Bone marrow (tissue), 2 donors: ENCODE measurements around the gene HMGB1.
"Not testable (repeated sequence)": the region's sequence is repeated elsewhere in the genome, so short reads cannot be mapped to it uniquely, and the experiment has no call there.

Source experiments
- DNase-seq, 2 donors: peaks; one replicate each; lab custom pipeline; 2025; lab: John Stamatoyannopoulos, UW

The HMGB1 gene

GRCh38 chr13:30466358-30466714 lies 600 bp upstream of the HMGB1 start:
- DNase-seq: no peak

GRCh38 chr13:30465343-30465592 lies 468 bp downstream of the HMGB1 start:
- DNase-seq: no peak

GRCh38 chr13:30464496-30465342 lies 1.0 kb downstream of the HMGB1 start:
- peak; percentile 67 to 79 for DNase-seq

- peak in 1 of 2 donors; percentile 73 for DNase-seq
These were observed 1.8 kb downstream of the HMGB1 start for GRCh38 chr13:30463787-30464495.

- DNase-seq: peak in 1 of 2 donors; percentile 22
These were observed 4.3 kb downstream of the HMGB1 start for GRCh38 chr13:30461279-30462066.

- DNase-seq: no peak
These were observed 8.3 kb downstream of the HMGB1 start for GRCh38 chr13:30457306-30457891.

- no peak for DNase-seq
These were observed 9.4 kb downstream of the HMGB1 start for GRCh38 chr13:30456290-30456689.

- no peak for DNase-seq
These were observed 10.7 kb downstream of the HMGB1 start for GRCh38 chr13:30454991-30455390.

- peak in 1 of 2 donors; percentile 53 for DNase-seq
These were observed 12.0 kb downstream of the HMGB1 start for GRCh38 chr13:30453727-30454126.

- DNase-seq: not testable (repeated sequence)
These were observed 14.3 kb downstream of the HMGB1 start for GRCh38 chr13:30451476-30451875.

GRCh38 chr13:30450066-30450465 lies 15.7 kb downstream of the HMGB1 start:
- DNase-seq: no peak

- DNase-seq: no peak
These were observed 17.3 kb downstream of the HMGB1 start for GRCh38 chr13:30448441-30448840.

- no peak for DNase-seq
These were observed 19.6 kb downstream of the HMGB1 start for GRCh38 chr13:30446126-30446500.

GRCh38 chr13:30443957-30444404 lies 21.8 kb downstream of the HMGB1 start:
- no peak for DNase-seq

- DNase-seq: not testable (repeated sequence)
These were observed 22.2 kb downstream of the HMGB1 start for GRCh38 chr13:30443491-30443890.

- no peak for DNase-seq
These were observed 22.8 kb downstream of the HMGB1 start for GRCh38 chr13:30442926-30443325.

- no peak for DNase-seq
These were observed 24.6 kb downstream of the HMGB1 start for GRCh38 chr13:30440910-30441703.

GRCh38 chr13:30438286-30438685 lies 27.4 kb downstream of the HMGB1 start:
- no peak for DNase-seq

GRCh38 chr13:30437177-30437576 lies 28.6 kb downstream of the HMGB1 start:
- no peak for DNase-seq

GRCh38 chr13:30435911-30436451 lies 29.8 kb downstream of the HMGB1 start:
- no peak for DNase-seq

- DNase-seq: peak in 1 of 2 donors; percentile 39
These were observed 34.3 kb downstream of the HMGB1 start for GRCh38 chr13:30431269-30431940.
